ENCODE data around the gene SV2B.

Gene SV2B

DNA sequence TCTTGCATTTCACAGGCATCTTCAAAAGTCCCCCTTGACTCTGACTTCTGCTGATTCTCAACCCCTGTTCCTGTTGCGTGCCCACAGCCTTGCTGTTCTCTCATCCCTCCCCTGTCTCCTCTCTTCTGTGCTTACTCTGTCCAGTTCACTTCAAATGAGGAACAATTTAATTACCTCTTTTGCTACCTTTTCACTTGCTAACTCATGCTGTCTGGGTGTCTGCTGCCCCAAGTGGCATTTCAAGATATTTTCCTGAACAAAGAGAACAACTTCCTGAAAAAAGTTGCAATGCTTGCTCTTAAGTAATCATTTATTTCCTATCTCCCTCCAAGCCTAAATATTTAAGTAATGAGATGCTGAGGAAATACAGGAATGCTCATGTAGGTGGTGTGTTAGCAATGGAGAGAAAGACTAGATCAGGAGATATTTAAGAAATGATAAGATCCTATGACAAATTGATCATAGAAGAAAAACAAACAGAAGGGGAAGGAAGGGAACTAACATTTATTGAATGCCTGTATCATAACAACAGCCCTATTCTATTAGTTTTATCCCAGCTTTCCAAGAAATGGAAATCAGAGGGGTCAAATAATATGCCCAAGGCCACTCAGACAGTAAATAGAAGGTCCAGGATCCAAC is 42.2 kb downstream of the SV2B start:
- peak in 1 of 2 donors; percentile 31 for DNase-seq

DNA sequence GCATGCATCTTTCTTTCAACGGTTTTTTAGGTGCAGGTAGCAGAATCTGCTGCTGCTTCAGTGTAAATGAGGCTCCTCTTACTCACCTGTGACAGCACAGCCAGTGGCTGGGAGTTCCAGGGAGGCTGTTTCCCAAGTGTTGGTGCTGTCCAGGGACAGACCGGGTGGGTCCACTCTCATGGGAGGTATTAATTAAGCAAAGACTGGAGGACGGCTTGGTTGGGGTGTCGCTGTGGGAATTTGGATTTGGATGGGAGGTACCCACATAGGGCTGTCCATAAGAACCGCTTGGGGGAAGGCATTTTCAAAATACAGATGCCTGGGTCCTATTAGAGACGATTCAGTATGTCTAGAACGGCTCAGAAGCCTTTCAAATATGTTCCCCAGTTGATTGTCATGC is 42.9 kb downstream of the SV2B start:
- no peak for DNase-seq

DNA sequence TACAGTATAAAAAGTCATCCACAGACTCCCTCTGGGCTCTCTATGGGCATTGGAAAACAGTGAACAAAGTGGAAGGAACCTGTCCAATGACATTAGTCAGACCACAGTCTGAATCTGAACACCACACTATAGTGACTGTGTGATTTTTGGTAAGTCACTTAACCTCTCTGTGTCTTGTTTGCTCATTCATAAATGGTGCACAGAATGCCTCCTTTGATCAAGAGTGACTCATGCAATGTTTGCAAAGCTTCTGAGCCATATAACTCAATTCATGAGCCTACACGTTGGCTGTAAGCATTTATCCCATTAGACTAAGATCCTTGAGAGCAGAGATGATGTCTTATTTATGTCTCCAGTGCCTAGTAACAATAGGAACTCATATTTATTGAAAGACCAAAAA is 46.7 kb downstream of the SV2B start:
- no peak for DNase-seq

DNA sequence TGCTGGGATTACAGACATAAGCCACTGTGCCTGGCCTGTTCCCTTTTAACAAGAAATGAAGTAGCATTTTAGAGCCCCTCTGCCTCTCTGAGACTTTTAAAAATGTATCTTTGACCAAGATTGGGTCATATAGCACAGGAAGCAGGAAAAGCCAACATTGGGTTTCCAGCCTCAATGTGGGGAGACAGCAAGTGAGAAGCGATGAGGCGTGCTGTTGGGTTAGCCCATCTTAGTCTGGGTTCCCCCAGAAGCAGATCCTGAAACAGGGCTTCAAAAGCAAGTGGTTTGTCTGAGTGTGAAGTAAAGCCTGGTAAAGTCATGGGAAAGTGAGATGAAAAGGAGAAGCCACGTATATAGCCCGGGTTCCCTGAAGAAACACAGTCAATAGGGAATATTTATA is 48.2 kb downstream of the SV2B start:
- no peak for DNase-seq

DNA sequence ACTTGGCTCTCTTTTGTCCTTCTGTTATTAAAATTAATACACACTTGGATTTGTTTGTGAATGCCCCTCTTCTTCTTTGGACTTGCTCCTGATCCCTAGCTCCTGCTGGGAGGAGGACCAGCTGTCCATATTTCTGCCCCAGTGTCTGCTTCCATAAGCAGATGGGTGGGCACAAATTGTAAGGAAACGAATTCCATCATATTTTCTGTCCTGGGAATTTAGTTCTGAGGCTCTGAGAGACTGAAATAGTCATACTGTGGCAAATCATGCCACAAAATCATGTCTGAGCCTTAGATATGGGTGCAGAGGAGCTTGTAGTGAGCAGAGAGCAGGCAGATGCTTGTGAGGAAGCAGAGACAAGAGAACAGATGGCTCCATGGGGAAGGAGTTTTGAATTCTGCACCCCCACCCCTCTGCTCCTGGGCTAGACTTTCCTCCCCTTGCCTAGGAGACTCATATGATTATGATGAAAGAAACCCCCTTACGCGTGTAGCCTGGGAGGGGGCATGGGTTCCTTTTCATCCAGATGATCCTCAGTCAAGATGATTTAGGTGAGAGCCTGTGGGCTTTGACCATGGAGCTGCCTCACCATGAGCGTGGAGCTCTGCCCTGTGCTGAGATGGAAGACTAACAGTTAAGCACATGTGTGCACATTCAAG is 50.6 kb downstream of the SV2B start:
- DNase-seq, result no peak

DNA sequence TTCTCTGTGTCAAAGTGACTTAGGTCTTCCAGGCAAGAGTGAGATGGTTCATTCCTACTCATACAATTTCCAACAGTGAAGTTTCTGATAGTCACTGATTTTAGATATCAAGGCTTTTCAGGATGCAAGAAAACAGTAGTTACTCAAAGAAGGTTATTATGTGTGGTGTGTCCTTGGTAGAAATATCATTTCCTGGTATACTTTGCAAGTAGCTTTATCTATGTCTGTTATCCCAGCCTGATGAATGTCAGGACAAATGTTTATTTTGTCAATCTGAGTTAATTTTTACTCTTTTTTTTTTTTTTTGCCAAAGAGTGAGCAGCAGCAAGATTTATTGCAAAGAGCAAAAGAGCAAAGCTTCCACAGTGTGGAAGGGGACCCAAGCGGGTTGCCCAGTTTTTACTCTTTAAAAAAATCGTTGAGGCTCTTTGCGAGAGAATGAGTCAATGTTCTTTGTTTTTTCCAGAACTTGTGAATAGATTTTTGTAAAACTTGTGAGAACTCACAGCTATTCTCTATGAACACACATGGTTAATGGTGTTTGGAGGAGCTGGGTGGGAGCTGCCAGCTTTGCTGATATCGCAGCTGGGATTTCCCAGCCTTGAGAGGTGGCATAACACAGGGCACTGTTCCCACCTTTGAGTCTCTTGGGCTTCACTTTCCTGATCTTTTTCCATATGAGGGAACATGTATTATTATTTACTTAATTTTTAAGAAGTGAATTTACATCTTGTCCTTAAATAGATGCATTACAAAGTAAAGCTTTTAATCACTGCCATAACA is 51.9 kb downstream of the SV2B start:
- no peak for DNase-seq

DNA sequence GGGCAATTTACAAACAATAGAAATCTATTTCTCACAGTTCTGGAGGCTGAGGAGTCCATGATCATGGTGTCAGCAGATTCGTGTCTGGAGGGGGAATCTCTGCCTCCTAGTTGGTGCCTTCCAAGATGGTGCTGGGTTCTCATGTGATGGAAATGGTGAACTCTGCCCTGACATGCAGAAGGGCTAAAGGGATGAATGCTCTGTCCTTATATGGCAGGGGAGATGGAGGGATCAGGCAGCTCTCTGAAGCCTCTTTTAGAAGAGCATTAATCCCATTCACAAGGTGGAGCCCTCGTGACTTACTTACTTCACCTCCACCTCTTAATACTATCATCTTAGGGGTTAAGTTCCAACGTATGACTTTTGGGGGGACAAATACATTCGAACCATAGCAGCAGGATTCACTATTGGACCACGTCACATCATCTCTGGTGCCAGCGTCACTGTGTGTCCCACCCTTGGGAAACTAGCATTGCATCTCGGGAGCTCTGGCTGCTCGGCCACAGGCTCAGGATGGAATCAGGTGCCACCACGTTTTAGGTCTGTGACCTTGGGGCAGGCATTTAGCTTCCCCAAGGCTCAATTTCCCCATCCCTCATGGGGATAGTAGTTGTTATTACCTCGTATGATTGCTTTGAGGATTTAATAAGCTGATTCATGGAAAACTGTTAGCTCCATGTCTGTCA is 53.0 kb downstream of the SV2B start:
- no peak for DNase-seq

DNA sequence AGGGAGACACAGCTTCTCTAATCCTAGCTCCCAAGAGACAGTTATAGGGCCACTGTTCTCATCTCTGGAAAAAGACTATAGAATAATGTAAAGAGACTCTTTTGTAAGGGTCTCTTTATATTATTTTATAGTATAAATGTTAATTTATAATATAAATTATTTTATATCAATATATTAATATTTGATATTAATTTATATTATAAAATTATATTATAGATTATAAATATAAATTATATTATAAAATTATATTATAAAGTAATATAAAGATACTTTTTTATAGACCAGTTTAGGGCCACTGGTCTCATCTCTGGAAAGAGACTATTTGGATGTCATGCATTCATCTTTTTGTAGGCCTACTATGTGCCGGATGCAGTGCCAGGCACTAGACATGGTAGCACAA is 53.9 kb downstream of the SV2B start:
- no peak for DNase-seq

DNA sequence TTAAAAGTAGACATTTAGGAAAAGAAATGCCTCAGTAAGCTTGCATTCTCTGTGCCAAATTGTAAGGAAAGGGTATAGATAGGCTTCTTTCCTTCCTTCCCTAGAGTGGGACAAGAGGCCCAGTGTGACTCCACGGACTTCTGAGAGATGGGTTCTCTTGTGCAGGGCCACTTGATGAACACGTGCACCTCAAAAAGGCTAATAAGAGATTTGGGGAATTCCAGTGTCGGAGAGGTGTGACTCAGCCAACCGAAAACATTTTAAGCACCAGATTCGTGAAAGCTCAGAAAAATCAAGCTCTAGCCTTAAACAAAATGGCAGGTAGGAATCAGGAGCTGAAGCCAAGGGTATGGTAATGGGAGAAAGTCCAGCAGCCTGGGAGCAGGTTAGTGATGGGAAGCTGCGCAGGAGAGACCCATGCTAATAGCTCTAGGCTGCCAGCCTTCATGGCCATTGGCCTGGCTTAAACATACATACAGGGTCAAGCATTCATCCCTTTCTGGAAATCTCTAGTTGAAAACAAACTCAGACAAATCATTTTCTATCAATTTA is 56.2 kb downstream of the SV2B start:
- no peak for DNase-seq

DNA sequence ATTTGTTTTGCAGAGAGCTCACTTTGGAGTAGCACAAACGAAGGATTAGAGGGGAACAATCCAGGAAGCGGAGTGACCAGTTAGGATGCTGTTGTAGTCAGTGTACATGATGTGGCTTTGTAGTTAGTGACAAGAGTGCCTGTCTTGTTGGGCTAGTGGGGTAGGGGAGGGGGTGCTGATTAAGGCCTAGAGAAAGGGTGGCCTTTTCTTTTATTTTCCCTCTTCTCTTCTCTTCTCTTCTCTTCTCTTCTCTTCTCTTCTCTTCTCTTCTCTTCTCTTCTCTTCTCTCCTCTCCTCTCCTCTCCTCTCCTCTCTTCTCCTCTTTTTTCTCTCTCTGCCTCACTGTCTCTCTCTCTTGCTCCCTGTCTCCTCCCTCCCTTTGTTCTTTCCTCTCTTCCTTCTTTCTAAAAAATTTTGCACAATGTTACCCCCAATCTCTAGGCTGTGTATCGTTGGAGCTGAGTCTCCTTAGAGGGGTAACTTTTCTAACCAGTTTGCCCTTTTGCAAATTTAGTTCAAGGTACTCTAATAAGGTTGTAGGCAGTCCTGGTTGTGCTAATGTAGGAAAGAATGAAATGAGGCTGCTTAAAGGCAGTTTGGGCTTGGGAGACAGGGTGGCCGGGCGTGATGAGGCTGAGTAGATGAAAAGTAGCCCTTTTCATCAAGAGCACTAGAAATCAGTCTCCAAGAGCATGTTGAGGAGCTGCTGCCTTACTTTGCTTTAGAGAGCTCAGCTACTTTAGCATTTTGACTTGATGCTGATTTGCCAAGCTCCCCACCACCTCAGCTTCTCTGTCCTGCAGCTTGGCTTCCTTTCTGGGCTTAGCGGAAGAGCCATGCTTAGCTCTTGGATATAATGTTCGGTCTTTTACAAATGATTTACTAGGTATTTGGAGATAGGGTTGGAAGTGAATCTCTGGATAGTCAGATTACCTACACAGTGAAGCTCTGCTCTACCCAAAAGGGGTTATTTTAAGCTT is 58.6 kb downstream of the SV2B start:
- no peak for DNase-seq

DNA sequence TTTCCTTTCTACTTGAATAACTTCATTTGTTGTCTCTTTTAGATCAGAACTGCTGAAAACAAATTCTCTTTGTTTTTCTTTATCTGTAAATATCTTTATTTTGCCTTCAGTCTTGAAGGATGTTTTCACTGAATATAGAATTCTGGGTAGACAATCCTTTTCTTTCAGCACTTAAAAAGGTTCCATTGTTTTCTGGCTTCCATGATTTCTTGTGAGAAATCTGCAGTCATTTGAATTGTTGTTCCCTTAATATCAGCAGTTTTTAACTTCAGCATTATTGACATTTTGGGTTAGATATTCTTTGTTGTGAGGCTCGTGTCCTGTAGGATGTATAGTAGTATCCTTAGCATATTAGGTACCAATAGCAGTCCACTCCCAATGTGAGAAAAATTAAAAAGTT is 65.8 kb downstream of the SV2B start:
- DNase-seq, result no peak

DNA sequence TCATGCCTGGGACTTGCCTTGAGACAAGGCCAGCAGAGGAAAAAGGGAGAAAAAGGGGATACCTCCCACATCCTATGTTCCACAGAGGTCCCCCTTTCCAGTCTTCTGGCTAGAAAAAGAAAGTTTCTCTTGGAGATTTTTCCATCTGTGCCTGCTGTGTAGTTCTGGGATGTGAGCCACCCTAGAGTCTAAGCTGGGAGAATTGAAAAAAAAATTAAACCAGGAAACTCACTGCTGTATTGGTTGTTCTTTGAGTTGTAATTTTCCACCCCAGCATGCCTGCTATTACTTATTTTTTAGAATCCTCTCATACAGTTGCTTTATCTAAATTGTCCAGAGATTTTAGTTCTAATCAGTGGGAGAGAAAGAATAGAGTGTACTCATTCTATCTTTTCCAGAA is 68.4 kb downstream of the SV2B start:
- DNase-seq, result no peak

DNA sequence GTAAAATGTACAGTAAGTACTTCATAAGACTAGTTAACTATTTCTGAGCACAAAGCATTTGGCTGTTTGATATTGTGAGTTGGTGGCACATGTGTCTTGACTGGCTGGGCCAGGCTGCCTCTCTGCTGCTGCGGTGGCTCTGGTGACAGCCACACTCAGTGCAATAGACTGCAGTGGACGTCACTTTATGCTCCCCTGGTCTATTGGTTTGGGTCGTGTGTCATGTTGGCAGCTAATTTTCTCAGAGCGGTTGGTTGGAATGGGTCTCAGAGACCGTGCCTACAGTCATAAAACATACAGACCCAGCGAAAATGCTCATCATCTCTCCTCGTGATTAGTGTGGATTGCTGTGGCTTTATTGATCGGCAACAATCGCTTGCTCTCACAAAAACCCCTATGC is 71.3 kb downstream of the SV2B start:
- DNase-seq, result no peak

DNA sequence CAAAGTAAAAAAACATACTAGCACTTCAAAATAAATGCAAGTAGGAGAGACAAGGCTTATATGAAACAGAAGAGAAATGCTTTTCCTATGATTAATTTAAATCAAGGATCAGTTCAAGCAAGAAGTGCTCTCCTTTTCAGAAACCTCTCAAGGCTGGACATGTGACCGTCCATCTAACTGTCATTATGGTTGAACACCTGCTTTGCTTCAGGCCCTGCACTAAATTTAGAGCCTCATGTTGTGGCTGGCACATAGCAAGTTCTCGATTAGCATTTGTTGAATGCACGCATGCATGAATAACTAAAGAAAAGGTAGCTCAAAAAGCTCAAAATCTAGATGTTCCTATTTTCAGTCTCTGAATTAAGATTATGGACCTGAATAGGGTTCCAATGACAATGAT is 82.0 kb downstream of the SV2B start:
- no peak for DNase-seq

DNA sequence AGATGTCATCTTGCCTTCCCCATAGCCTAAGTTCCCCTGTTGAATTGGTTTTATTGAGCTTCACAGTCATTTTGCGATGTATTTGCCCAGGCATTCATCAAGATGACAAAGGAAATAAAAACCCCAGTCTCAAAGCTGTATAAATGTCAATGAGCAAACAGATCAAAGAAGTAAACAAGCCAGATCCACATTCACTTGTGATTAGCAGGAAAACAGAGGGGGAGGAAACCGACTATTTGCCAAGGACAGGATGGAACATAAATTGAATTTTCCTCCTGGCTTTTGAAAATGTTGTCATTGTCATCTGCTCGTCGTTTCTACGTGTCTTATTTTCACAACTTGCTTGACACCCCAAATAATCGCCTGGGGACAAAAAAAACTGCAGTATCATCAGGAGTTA is 83.5 kb downstream of the SV2B start:
- no peak for DNase-seq

DNA sequence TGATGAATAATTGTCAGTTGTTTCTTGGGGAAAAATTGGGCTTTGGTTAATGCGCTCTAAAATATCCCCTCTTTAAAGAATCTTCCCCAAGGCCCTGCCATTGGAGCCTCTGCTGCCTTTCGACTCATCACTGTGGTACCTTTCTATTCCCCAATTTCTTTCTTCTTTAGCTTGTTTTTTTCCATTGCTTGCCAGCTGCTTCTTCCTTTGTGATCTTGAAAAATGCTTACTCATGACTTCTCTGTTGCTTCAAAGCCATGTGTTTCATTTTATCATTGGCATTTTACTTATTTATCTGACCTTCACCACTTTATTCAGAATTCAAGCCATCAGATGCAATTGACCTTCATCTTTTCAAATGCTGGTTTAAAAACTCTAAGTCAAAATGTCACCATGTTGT is 84.4 kb downstream of the SV2B start:
- no peak for DNase-seq

DNA sequence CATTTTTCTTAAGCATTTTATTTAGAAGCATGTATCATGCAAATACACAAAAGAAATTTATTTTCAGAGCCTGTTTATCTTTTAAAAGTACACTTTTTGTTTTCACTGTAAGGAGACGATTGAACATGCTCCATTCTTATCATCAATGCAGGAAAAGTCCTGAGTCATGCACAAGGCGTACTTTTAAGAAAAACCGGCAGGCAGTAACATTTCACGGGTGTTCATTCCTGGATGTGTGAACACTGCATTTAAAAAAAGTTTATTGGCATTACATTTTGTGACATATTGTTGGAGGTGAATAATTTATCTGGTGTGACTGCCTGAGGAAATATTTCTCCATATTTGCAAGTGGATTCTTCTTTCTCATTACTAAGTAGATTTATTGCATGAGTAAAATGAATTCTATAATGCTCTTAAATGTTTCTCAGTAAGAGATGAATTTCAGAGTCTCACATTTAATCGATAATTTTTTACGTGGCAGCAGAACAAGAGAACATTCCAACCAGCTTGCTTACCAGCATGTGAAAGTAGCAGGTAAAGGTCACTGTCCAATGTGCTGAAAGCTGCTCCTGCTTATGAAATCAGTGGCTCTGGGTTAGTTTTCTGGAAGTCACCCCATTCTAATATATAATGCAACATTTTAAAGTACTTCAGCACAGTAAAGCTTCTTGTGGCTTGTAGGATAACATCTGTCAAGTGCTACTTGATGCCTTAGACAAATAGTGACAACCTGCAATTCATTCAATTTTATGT is 87.0 kb downstream of the SV2B start:
- no peak for DNase-seq

DNA sequence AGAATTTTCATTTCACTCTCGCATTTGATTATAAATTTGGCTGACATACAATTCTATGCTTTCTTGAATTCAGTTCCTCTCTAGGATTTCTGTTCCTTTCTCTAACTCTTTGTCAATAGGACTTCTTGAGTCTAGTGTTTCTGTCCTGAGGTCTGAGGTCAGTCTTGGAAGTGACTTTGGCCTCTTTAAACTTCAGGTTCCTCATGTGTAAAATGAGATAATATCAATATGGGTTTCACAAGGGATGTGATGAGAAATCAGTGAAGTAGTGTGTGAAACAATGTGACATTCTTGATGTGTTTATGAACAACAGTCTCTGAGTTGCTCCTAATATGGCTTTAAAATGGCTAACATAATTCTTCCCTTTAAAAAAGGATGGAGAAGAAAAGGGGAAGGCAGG is 92.2 kb downstream of the SV2B start:
- DNase-seq, result no peak

DNA sequence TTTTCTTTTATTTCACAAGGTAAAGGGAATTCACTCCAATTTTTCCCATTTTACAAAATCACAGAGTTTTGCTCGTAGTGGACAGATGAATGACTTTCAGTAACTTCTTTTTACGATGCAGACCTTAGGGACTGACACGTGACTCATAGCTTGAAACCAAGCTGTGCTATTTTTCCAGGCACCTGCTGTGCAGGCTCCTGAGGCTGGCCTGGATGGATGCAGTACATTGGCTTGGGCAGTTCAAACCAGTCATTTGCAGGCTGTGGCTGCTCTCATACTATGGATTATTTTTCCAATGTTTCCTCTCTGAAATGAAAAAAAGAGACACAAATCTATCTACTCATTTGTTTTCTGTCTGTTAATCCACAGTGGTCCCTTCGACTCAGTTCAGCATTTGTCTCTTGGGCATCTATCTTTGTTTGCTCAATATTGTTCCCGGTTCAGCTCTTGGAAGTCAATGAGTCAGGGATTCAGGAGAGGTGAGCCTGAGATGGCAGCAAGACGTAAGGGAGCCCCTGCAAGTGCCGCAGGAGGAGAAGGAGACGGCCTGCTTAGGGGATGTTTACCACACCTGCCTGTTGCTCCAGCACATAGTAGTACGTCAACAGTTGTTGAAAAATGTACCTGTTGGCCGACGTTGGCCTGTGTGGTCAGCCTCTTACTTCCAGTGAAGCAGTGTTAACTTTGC is 92.8 kb downstream of the SV2B start:
- no peak for DNase-seq

DNA sequence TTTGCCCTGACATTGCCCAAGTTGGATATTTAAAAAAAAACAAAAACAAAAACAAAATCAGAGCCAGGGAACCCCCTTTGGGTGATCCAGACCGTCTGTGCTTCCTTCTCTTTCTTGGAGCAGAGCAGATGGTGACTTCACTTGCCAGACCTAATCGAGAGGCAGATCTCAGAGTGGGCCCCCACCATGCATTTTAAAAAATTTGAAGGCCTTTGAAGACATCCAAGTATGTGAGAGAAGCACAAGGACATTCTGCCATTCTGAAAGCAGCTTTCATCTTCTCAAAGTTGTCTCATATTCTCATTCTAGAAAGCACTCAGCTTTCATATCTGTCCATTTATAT is 93.3 kb downstream of the SV2B start:
- no peak for DNase-seq

DNA sequence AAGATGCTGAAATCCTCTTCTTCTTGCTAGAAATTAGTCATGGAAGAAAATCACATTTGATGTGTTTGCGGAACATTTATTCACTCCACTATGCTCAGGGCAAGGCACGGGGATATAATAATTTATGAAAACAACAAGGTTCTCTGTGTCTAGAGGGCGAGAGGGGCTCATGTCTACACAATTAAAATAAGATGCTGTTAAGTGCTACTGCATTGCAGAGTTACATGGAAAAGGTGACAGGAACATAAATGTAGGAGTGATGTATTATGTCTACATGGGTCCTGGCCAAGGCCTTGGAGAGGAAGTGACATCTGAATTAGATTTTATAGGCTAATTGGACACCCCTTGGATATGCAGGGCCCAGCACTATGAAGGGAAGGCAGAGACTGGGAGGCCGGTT is 96.1 kb downstream of the SV2B start:
- no peak for DNase-seq

Data from bone marrow (tissue), 2 donors.